Heart right ventricle (tissue), 16 donors: ENCODE measurements around the gene BHLHE40. TPM values are rescaled to one million over a fixed set of nuclear protein-coding genes. Genes with fewer than 3 reads are reported as not detected.

Source experiments
- ATAC-seq, 8 donors: fragments of 200-7000 bp; cut with Tn5 transposase; one replicate each; pipeline ENCODE4 v1.9.1; 2020; ENCODE audit warnings: mild to moderate bottlenecking in 8 of 8, moderate library complexity in 8 of 8, moderate number of reproducible peaks in 1 of 8
- DNase-seq, 2 donors: peaks; one replicate each; pipeline ENCODE4 v3.0.0-alpha.2; 2020
- H3K27ac ChIP-seq, 10 donors: fragments of 200-600 bp; sonication (generic) in 2 of 10; one replicate each; pipeline versions ENCODE4 v1.5.0 to v1.8.0; 2020 to 2022; ENCODE audit warnings: mild to moderate bottlenecking in 3 of 10
- H3K27me3 ChIP-seq, 7 donors: fragments of 200-600 bp; one replicate each; pipeline ENCODE4 v1.8.0; 2021 to 2022; ENCODE audit warnings: mild to moderate bottlenecking in 2 of 7
- H3K36me3 ChIP-seq, 9 donors: fragments of 200-600 bp; sonication (generic) in 1 of 9; one replicate each; pipeline versions ENCODE4 v1.5.0 to v1.8.0; 2020 to 2022; ENCODE audit warnings: mild to moderate bottlenecking in 2 of 9
- H3K4me1 ChIP-seq, 9 donors: fragments of 200-600 bp; sonication (generic) in 1 of 9; one replicate each; pipeline versions ENCODE4 v1.5.0 to v1.8.0; 2020 to 2022; ENCODE audit warnings: mild to moderate bottlenecking in 4 of 9
- H3K4me3 ChIP-seq, 10 donors: fragments of 200-600 bp; sonication (generic) in 2 of 10; one replicate each; pipeline versions ENCODE4 v1.5.0 to v1.8.0; 2020 to 2022; ENCODE audit warnings: mild to moderate bottlenecking in 7 of 10, moderate library complexity in 2 of 10
- H3K9me3 ChIP-seq, 11 donors: fragments of 200-600 bp in 10 of 11; sonication (generic) in 2 of 11; one replicate each; pipeline versions ENCODE4 v1.5.0 to v1.8.0; 2013 to 2022; ENCODE audit warnings: mild to moderate bottlenecking in 2 of 11, control low read depth in 1 of 11, moderate library complexity in 1 of 11
- WGBS, 2 donors: extraction: QIAGEN DNeasy Blood & Tissue Kit; methylation state at CpG; one replicate each; pipeline ENCODE4 v1.1.7; 2013; ENCODE audit warnings: inconsistent platforms in 1 of 2; 5-methylcytosine and 5-hydroxymethylcytosine counted together
- intact Hi-C, 10 donors: fragments of 100-400 bp; cut with DNase I; formaldehyde crosslinking; loops; one replicate each; pipeline versions ENCODE4 v1.11.1 to v1.14.2; 2022
- polyA plus RNA-seq, 2 donors: library from polyadenylated mRNA; stranded (reverse); fragments of 200-250 nt; gene quantifications; one replicate each; pipeline ENCODE4 v1.2.3, GENCODE V29; 2013
- total RNA-seq, 10 donors: library from RNA; stranded (reverse); fragmentation: NEBNext Ultra II Directional in 3 of 10; extraction: Animal tissue kit (Norgen Biotek cat#: 25700) in 3 of 10; gene quantifications; one replicate each; pipeline versions ENCODE4 v1.2.1 to v1.2.4, GENCODE V29; 2021 to 2023
- TF ChIP-seq, protein P1 (sequence below), 9 donors: fragments of 200-600 bp; sonication (generic) in 2 of 9; IDR thresholded peaks; one replicate each; pipeline versions ENCODE4 v1.5.0 to v1.8.0; 2021 to 2022; ENCODE audit warnings: antibody characterized with exemption in 9 of 9, mild to moderate bottlenecking in 5 of 9, moderate library complexity in 1 of 9
- donor health status: Arrhythmogenic right ventricular cardiomyopathy.
- donor health status: ischemic (EF 13 %, LVEDD 7.1; RV severe dilation, severe dysfunction).
- donor health status: healthy with polysubstance abuse.
- donor health status: DM: no; HTN: yes; CAD: no.
- donor health status: DM: no; HTN: no; CAD: no.
- donor health status: ischemic (EF 25% LVEDD 6.9; RV normal size, moderate dysfunction).
- donor health status: ischemic (EF 25% LVEDD 5.7; RV mildly dilated, moderate dysfunction).
- donor health status: healthy.
- donor health status: DM: yes; HTN: yes; CAD: no.
- donor health status: Ischemic cardiomyopathy.
- donor health status: ischemic (EF 35%, LVEDD 5.7; RV mildly dilated, moderate dysfunction).
- donor health status: nonischemic (EF 11% LVEDD 7.7; RV severe dilation, severe dysfunction).
- donor health status: DM: yes; HTN: yes; CAD: no.
- donor health status: PGD.
- donor health status: ischemic (EF 29% LVEDD 5.4; RV normal size, mild dysfunction).
- donor health status: nonischemic (EF 23%, LVEDD 6.1; RV moderate dilation, normal function).

BHLHE40 gene
- total and polyA plus RNA-seq, 12 donors, result 10.0 to 209 (median 49.7) TPM

DNA sequence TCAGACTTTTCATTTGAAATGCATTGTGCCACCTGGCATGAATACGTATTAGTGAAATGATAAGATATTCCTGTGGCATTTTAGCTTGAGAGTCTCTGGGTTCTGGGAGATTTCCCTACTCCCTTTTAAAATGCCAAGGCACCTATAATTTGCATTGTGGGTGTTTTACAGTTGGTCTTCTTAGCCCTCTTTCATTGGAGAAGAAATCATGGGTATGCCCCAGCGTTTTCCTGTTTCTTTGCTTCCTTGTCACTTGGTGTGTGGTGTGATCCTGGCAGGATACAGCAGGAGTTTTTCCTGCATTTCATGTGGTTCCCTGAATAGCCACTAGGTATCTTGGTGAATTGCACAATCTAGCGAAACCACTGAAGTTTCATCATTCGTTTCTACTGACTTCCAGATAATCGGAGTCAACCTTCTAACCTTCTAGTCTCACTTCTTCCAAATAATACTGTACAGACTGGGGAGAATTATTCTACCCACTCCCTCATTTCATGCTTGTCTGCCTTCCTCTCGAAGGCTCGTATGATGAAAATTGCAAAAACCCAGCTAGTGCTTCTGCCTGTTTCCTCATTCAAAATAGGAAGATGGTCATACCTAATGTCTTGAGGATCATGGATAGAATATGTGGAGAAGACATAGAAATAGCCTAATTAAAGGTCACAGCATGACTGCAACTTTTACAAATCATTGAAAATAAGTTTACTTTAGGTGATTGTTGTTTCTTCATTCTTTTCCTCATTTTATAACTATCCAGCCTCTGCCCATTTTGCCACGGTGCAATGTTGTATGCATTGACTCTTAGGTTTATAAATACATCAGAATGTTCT lies 2.6 kb downstream of the BHLHE40 start:
- peak overlapping the region; percentile 41 to 100 (median 100) for H3K27ac ChIP-seq
- peak overlapping the region; percentile 70 to 98 (median 87) for H3K4me3 ChIP-seq
- peaks cover 0 to 55% (median 23%) of the 10 kb centered on the region in 9 donors for H3K36me3 ChIP-seq
- H3K4me1 ChIP-seq, result peaks cover 16 to 69% (median 57%) of the 10 kb centered on the region in 9 donors
- 12 to 15% methylated on average over 8 of the region's 8 CpGs for WGBS, 2 donors
- no peaks in the 10 kb centered on the region for H3K27me3 ChIP-seq
- TF ChIP-seq, protein P1, sequence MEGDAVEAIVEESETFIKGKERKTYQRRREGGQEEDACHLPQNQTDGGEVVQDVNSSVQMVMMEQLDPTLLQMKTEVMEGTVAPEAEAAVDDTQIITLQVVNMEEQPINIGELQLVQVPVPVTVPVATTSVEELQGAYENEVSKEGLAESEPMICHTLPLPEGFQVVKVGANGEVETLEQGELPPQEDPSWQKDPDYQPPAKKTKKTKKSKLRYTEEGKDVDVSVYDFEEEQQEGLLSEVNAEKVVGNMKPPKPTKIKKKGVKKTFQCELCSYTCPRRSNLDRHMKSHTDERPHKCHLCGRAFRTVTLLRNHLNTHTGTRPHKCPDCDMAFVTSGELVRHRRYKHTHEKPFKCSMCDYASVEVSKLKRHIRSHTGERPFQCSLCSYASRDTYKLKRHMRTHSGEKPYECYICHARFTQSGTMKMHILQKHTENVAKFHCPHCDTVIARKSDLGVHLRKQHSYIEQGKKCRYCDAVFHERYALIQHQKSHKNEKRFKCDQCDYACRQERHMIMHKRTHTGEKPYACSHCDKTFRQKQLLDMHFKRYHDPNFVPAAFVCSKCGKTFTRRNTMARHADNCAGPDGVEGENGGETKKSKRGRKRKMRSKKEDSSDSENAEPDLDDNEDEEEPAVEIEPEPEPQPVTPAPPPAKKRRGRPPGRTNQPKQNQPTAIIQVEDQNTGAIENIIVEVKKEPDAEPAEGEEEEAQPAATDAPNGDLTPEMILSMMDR (IDR thresholded peaks at IDR 0.05), result peak in 7 of 9 donors; percentile 20 to 49 (median 33)
- peak in 1 of 2 donors; percentile 42 for DNase-seq
- intact Hi-C loops, result loop anchor here in 6 of 10 donors (2.0 to 5.0 kb wide), 9 partner anchors 35 to 270 kb away; no protein-coding TSS in a partner anchor
- no peak for ATAC-seq
- no peaks in the 10 kb centered on the region for H3K9me3 ChIP-seq

DNA sequence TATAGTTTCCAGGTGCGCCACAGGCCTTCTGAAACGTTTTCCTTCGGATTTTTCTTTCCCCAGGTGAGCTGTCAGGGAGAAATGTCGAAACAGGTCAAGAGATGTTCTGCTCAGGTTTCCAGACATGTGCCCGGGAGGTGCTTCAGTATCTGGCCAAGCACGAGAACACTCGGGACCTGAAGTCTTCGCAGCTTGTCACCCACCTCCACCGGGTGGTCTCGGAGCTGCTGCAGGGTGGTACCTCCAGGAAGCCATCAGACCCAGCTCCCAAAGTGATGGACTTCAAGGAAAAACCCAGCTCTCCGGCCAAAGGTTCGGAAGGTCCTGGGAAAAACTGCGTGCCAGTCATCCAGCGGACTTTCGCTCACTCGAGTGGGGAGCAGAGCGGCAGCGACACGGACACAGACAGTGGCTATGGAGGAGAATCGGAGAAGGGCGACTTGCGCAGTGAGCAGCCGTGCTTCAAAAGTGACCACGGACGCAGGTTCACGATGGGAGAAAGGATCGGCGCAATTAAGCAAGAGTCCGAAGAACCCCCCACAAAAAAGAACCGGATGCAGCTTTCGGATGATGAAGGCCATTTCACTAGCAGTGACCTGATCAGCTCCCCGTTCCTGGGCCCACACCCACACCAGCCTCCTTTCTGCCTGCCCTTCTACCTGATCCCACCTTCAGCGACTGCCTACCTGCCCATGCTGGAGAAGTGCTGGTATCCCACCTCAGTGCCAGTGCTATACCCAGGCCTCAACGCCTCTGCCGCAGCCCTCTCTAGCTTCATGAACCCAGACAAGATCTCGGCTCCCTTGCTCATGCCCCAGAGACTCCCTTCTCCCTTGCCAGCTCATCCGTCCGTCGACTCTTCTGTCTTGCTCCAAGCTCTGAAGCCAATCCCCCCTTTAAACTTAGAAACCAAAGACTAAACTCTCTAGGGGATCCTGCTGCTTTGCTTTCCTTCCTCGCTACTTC lies 3.8 kb downstream of the BHLHE40 start:
- H3K36me3 ChIP-seq, result peaks cover 0 to 55% (median 23%) of the 10 kb centered on the region in 9 donors
- ATAC-seq (no peak), DNase-seq (peak in 1 of 2 donors; percentile 21)
- H3K9me3 ChIP-seq, result no peaks in the 10 kb centered on the region
- H3K4me3 ChIP-seq, result peak overlapping the region in 9 of 10 donors; percentile 37 to 98 (median 89)
- peaks cover 12 to 67% (median 55%) of the 10 kb centered on the region in 9 donors for H3K4me1 ChIP-seq
- 58 to 60% methylated on average over 40 of the region's 40 CpGs for WGBS, 2 donors
- TF ChIP-seq, protein P1 (IDR thresholded peaks at IDR 0.05), result no peak
- intact Hi-C loops, result loop anchor here in 4 of 10 donors (5.0 kb wide), 5 partner anchors 34 to 271 kb away; no protein-coding TSS in a partner anchor
- H3K27ac ChIP-seq, result peak overlapping the region; percentile 80 to 100 (median 100)
- H3K27me3 ChIP-seq, result no peaks in the 10 kb centered on the region

DNA sequence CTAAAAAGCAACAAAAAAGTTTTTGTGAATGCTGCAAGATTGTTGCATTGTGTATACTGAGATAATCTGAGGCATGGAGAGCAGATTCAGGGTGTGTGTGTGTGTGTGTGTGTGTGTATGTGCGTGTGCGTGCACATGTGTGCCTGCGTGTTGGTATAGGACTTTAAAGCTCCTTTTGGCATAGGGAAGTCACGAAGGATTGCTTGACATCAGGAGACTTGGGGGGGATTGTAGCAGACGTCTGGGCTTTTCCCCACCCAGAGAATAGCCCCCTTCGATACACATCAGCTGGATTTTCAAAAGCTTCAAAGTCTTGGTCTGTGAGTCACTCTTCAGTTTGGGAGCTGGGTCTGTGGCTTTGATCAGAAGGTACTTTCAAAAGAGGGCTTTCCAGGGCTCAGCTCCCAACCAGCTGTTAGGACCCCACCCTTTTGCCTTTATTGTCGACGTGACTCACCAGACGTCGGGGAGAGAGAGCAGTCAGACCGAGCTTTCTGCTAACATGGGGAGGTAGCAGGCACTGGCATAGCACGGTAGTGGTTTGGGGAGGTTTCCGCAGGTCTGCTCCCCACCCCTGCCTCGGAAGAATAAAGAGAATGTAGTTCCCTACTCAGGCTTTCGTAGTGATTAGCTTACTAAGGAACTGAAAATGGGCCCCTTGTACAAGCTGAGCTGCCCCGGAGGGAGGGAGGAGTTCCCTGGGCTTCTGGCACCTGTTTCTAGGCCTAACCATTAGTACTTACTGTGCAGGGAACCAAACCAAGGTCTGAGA lies 4.7 kb downstream of the BHLHE40 start:
- H3K4me3 ChIP-seq, result peak overlapping the region; percentile 8 to 98 (median 87)
- peaks cover 17 to 74% (median 62%) of the 10 kb centered on the region in 9 donors for H3K4me1 ChIP-seq
- no peaks in the 10 kb centered on the region for H3K27me3 ChIP-seq
- intact Hi-C loops, result loop anchor here in 4 of 10 donors (5.0 kb wide), 5 partner anchors 33 to 272 kb away; no protein-coding TSS in a partner anchor
- H3K27ac ChIP-seq, result peak overlapping the region; percentile 80 to 100 (median 100)
- no peaks in the 10 kb centered on the region for H3K9me3 ChIP-seq
- WGBS, 2 donors, result 13 to 14% methylated on average over 16 of the region's 16 CpGs
- H3K36me3 ChIP-seq, result peaks cover 0 to 55% (median 23%) of the 10 kb centered on the region in 9 donors
- TF ChIP-seq, protein P1 (IDR thresholded peaks at IDR 0.05), result no peak
- DNase-seq, result peak in 1 of 2 donors; percentile 55
- ATAC-seq, result peak in 1 of 8 donors; percentile 2
